H1 (cell line): ENCODE measurements around the gene SNX27. TPM values are rescaled to one million over a fixed set of nuclear protein-coding genes. Genes with fewer than 3 reads are reported as not detected.

Source experiments
- CTCF ChIA-PET: fragments of 300-600 bp; sonication (Branson Sonifier 250); formaldehyde crosslinking; loops from one replicate; lab custom pipeline; 2021; ENCODE audit not compliant: partially characterized antibody; lab: Charles Lee
- POLR2A ChIA-PET: fragments of 300-600 bp; sonication (Branson Sonifier 250); formaldehyde crosslinking; loops from one replicate; lab custom pipeline; 2021; ENCODE audit warnings: inconsistent platforms; ENCODE audit not compliant: partially characterized antibody; lab: Charles Lee
- DNase-seq, 2 experiments: peaks; one replicate each; pipeline versions ENCODE4 v3.0.0 to v3.0.0-alpha.2; 2010 to 2022; ENCODE audit warnings: low spot score in 2 of 2, low read depth in 1 of 2, mixed read lengths in 1 of 2
- FAIRE-seq: peaks from 2 replicates; lab custom pipeline; 2011; peaks lifted over from hg19 to GRCh38; lab: Jason Lieb, UNC
- H2AFZ ChIP-seq: 2 replicates; pipeline ENCODE4 v1.8.1; 2012; ENCODE audit warnings: low read length, inconsistent platforms
- H2AK5ac ChIP-seq: 2 replicates; pipeline ENCODE4 v1.6.1; 2013; ENCODE audit warnings: low read depth, low read length
- H2BK120ac ChIP-seq: replicated peaks from 2 replicates; pipeline ENCODE3; 2013; ENCODE audit warnings: low read depth, low read length, inconsistent platforms
- H2BK12ac ChIP-seq: 2 replicates; pipeline ENCODE4 v1.6.1; 2013; ENCODE audit warnings: low read depth, low read length
- H2BK15ac ChIP-seq: 2 replicates; pipeline ENCODE4 v1.6.1; 2013; ENCODE audit warnings: low read length
- H2BK20ac ChIP-seq: 2 replicates; pipeline ENCODE4 v1.6.1; 2013; ENCODE audit warnings: low read length
- H2BK5ac ChIP-seq: 2 replicates; pipeline ENCODE4 v1.6.1; 2013; ENCODE audit warnings: low read depth, low read length
- H3K14ac ChIP-seq: 2 replicates; pipeline ENCODE4 v1.6.1; 2013; ENCODE audit warnings: inconsistent platforms; ENCODE audit not compliant: insufficient read length
- H3K18ac ChIP-seq: 2 replicates; pipeline ENCODE4 v1.6.1; 2013; ENCODE audit warnings: low read length; ENCODE audit errors: extremely low read depth
- H3K23ac ChIP-seq: 2 replicates; pipeline ENCODE4 v1.6.1; 2013; ENCODE audit warnings: inconsistent platforms; ENCODE audit not compliant: insufficient read length
- H3K23me2 ChIP-seq: 2 replicates; pipeline ENCODE4 v1.6.1; 2013; ENCODE audit warnings: low read depth, low read length
- H3K27ac ChIP-seq: 2 replicates; pipeline ENCODE4 v1.6.1; 2011; ENCODE audit warnings: low read depth, low read length, inconsistent platforms
- H3K27me3 ChIP-seq, 4 experiments: replicated peaks in 1 of 4; 1 replicate in 1 of 4; 2 replicates in 3 of 4; pipeline versions ENCODE4 v1.6.1 to v1.8.1; 2011 to 2013; ENCODE audit warnings: low read length in 3 of 4, mild to moderate bottlenecking in 3 of 4, inconsistent platforms in 2 of 4, mixed read lengths in 2 of 4, moderate library complexity in 1 of 4; ENCODE audit not compliant: control insufficient read depth in 3 of 4, insufficient read depth in 3 of 4; ENCODE audit errors: extremely low read depth in 1 of 4
- H3K36me3 ChIP-seq, 4 experiments: 2 replicates each; pipeline versions ENCODE4 v1.6.1 to v1.8.1; 2011 to 2013; ENCODE audit warnings: mild to moderate bottlenecking in 4 of 4, low read length in 3 of 4, moderate library complexity in 2 of 4, control low read depth in 1 of 4, inconsistent platforms in 1 of 4; ENCODE audit not compliant: insufficient read depth in 4 of 4, control insufficient read depth in 2 of 4
- H3K4ac ChIP-seq: replicated peaks from 2 replicates; pipeline ENCODE3; 2013; ENCODE audit warnings: low read length, low read depth, mixed read lengths, inconsistent platforms; ENCODE audit not compliant: insufficient read length
- H3K4me1 ChIP-seq, 4 experiments: replicated peaks in 1 of 4; 1 replicate in 1 of 4; 2 replicates in 3 of 4; pipeline versions ENCODE4 v1.6.1 to v1.8.1; 2011 to 2013; ENCODE audit warnings: low read length in 3 of 4, inconsistent platforms in 2 of 4, mixed read lengths in 1 of 4; ENCODE audit not compliant: insufficient read depth in 4 of 4, control insufficient read depth in 3 of 4
- H3K4me2 ChIP-seq, 2 experiments: 2 replicates each; pipeline versions ENCODE4 v1.6.1 to v1.8.1; 2011 to 2013; ENCODE audit warnings: low read depth in 2 of 2, low read length in 2 of 2, control low read depth in 1 of 2, inconsistent platforms in 1 of 2, mild to moderate bottlenecking in 1 of 2; ENCODE audit not compliant: insufficient read depth in 1 of 2
- H3K4me3 ChIP-seq, 4 experiments: fragments of 200-600, 300-600 bp in 1 of 4; sonication (generic), shearing (Covaris generic), sonication (Bioruptor Twin) in 1 of 4; 2 replicates each; pipeline versions ENCODE4 v1.5.1 to v1.8.1; 2011 to 2016; ENCODE audit warnings: low read length in 4 of 4, low read depth in 3 of 4, control low read depth in 2 of 4, inconsistent platforms in 2 of 4, mild to moderate bottlenecking in 2 of 4, mixed read lengths in 1 of 4, moderate library complexity in 1 of 4; ENCODE audit not compliant: insufficient read depth in 2 of 4; ENCODE audit errors: extremely low read depth in 1 of 4
- H3K56ac ChIP-seq: replicated peaks from 2 replicates; pipeline ENCODE3; 2013; ENCODE audit warnings: low read depth, mild to moderate bottlenecking, mixed read lengths, low read length, inconsistent platforms; ENCODE audit not compliant: insufficient read length
- H3K79me1 ChIP-seq: 2 replicates; pipeline ENCODE4 v1.6.1; 2013; ENCODE audit warnings: low read depth, low read length, control low read depth
- H3K79me2 ChIP-seq, 2 experiments: 2 replicates each; pipeline versions ENCODE4 v1.6.1 to v1.8.1; 2012 to 2013; ENCODE audit warnings: low read length in 2 of 2, mild to moderate bottlenecking in 2 of 2, inconsistent platforms in 1 of 2; ENCODE audit not compliant: insufficient read depth in 2 of 2, control insufficient read depth in 1 of 2
- H3K9ac ChIP-seq, 4 experiments: replicated peaks in 1 of 4; 1 replicate in 1 of 4; 2 replicates in 3 of 4; pipeline versions ENCODE4 v1.6.1 to v1.8.1; 2011 to 2013; ENCODE audit warnings: low read depth in 3 of 4, low read length in 3 of 4, control low read depth in 2 of 4, mild to moderate bottlenecking in 2 of 4, moderate library complexity in 2 of 4, inconsistent platforms in 1 of 4; ENCODE audit errors: extremely low read depth in 1 of 4
- H3K9me3 ChIP-seq, 2 experiments: 2 replicates each; pipeline versions ENCODE4 v1.6.1 to v1.8.1; 2012 to 2013; ENCODE audit warnings: mild to moderate bottlenecking in 2 of 2, moderate library complexity in 2 of 2, control low read depth in 1 of 2, inconsistent platforms in 1 of 2, low read depth in 1 of 2, low read length in 1 of 2, mixed read lengths in 1 of 2; ENCODE audit not compliant: insufficient read depth in 2 of 2
- H4K20me1 ChIP-seq, 2 experiments: replicated peaks in 1 of 2; 2 replicates each; pipeline versions ENCODE3 to v1.8.1; 2011 to 2013; ENCODE audit warnings: inconsistent platforms in 2 of 2, low read length in 2 of 2, mild to moderate bottlenecking in 1 of 2; ENCODE audit not compliant: insufficient read depth in 2 of 2, control insufficient read depth in 1 of 2
- H4K5ac ChIP-seq: 2 replicates; pipeline ENCODE4 v1.6.1; 2013; ENCODE audit warnings: low read length, low read depth, mixed read lengths, inconsistent platforms; ENCODE audit not compliant: insufficient read length
- H4K8ac ChIP-seq: 2 replicates; pipeline ENCODE4 v1.8.0; 2013; ENCODE audit warnings: mild to moderate bottlenecking, moderate library complexity, low read length, inconsistent platforms; ENCODE audit not compliant: insufficient read depth; ENCODE audit errors: extremely low read depth
- H4K91ac ChIP-seq: replicated peaks from 2 replicates; pipeline ENCODE3; 2013; ENCODE audit warnings: low read length, mixed read lengths, inconsistent platforms; ENCODE audit not compliant: insufficient read length
- CEBPB ChIP-seq: IDR thresholded peaks from 2 replicates; pipeline ENCODE4 v1.6.1; 2012; ENCODE audit warnings: low read depth, low read length
- CHD2 ChIP-seq: IDR thresholded peaks from 2 replicates; pipeline ENCODE4 v1.6.1; 2012; ENCODE audit warnings: low read length, improper control_type of control experiment
- EZH2 ChIP-seq: fragments of 200-600 bp; sonication (generic); IDR thresholded peaks from 2 replicates; pipeline ENCODE4 v1.7.1; 2012; ENCODE audit warnings: low read depth, mild to moderate bottlenecking, moderate library complexity, low read length, inconsistent platforms; ENCODE audit not compliant: severe bottlenecking
- GTF2F1 ChIP-seq: IDR thresholded peaks from 2 replicates; pipeline ENCODE4 v1.6.1; 2012; ENCODE audit warnings: low read depth, low read length, improper control_type of control experiment, borderline replicate concordance
- KDM1A ChIP-seq: fragments of 200-600, 300-600 bp; sonication (generic); IDR thresholded peaks from 2 replicates; pipeline ENCODE4 v1.7.1; 2016; ENCODE audit warnings: mild to moderate bottlenecking, low read length, borderline replicate concordance
- KDM4A ChIP-seq: IDR thresholded peaks from one replicate; pipeline ENCODE4 v1.7.1; 2012; ENCODE audit warnings: low read depth, mild to moderate bottlenecking, moderate library complexity, low read length, inconsistent platforms; ENCODE audit not compliant: severe bottlenecking
- POU5F1 ChIP-seq: IDR thresholded peaks from 2 replicates; pipeline ENCODE4 v1.6.1; 2011; ENCODE audit warnings: low read depth, mild to moderate bottlenecking, low read length, moderate library complexity
- RAD21 ChIP-seq, 2 experiments: IDR thresholded peaks in 1 of 2; conservative IDR thresholded peaks in 1 of 2; 2 replicates each; pipeline ENCODE4 v1.6.1; 2011; ENCODE audit warnings: low read depth in 2 of 2, low read length in 2 of 2, improper control_type of control experiment in 1 of 2, inconsistent platforms in 1 of 2, mild to moderate bottlenecking in 1 of 2, moderate library complexity in 1 of 2
- SAP30 ChIP-seq: fragments of 300-600 bp; sonication (generic); IDR thresholded peaks from 2 replicates; pipeline ENCODE4 v1.7.1; 2012; ENCODE audit warnings: low read length, moderate library complexity, mild to moderate bottlenecking, inconsistent platforms; ENCODE audit not compliant: insufficient read depth, insufficient replicate concordance
- SIN3A ChIP-seq, 2 experiments: IDR thresholded peaks in 1 of 2; conservative IDR thresholded peaks in 1 of 2; 2 replicates each; pipeline ENCODE4 v1.6.1; 2011 to 2012; ENCODE audit warnings: low read length in 2 of 2, improper control_type of control experiment in 1 of 2, low read depth in 1 of 2, mild to moderate bottlenecking in 1 of 2
- SP1 ChIP-seq: IDR thresholded peaks from 2 replicates; pipeline ENCODE4 v1.6.1; 2011; ENCODE audit warnings: low read depth, low read length
- TCF12 ChIP-seq: IDR thresholded peaks from 2 replicates; pipeline ENCODE4 v1.6.1; 2011; ENCODE audit warnings: low read depth, mild to moderate bottlenecking, low read length
- TEAD4 ChIP-seq: IDR thresholded peaks from 2 replicates; pipeline ENCODE4 v1.6.1; 2012; ENCODE audit warnings: low read depth, low read length, inconsistent platforms, mixed read lengths
- ZNF274 ChIP-seq: IDR thresholded peaks from 2 replicates; pipeline ENCODE4 v1.7.0; 2012; ENCODE audit warnings: low read length, borderline replicate concordance; ENCODE audit errors: extremely low read depth
- WGBS, 2 experiments: shearing (Covaris generic) in 1 of 2; methylation state at CpG; one replicate each; pipeline versions ENCODE4 v1.1.6 to v1.1.7; 2013 to 2015; ENCODE audit warnings: low lambda C conversion rate in 2 of 2, mixed read lengths in 2 of 2, inconsistent platforms in 1 of 2, low coverage in 1 of 2, missing lambda C conversion rate in 1 of 2; ENCODE audit not compliant: insufficient replicate concordance in 2 of 2, insufficient coverage in 1 of 2, insufficient read length in 1 of 2; ENCODE audit errors: extremely low coverage in 1 of 2, missing lambda C conversion rate in 1 of 2; 5-methylcytosine and 5-hydroxymethylcytosine counted together
- polyA plus RNA-seq, 7 experiments: library from polyadenylated mRNA; depleted of rRNA in 3 of 7; stranded (reverse) in 5 of 7; unstranded in 2 of 7; fragments of >200 nt in 5 of 7; fragments of 200-250 nt in 2 of 7; gene quantifications; 1 replicate in 5 of 7; 2 replicates in 1 of 7; 4 replicates in 1 of 7; pipeline versions ENCODE4 v1.2.1 to v1.2.3, GENCODE V29; 2011 to 2013; ENCODE audit warnings: missing spikeins in 2 of 7, mixed read lengths in 2 of 7
- total RNA-seq: library from RNA; stranded (reverse); fragmentation: NEBNext Ultra II Directional; extraction: Animal tissue kit (Norgen Biotek cat#: 25700); gene quantifications from 2 replicates; pipeline ENCODE4 v1.2.1, GENCODE V29; 2021

The SNX27 gene
- total and polyA plus RNA-seq, 2 of the 8 experiments (the other 6 are each of a cell fraction or from before 2014, with no cell fraction given), result 23.4 to 65.4 TPM

- H3K4me1 ChIP-seq, result peaks cover 0 to 2% (median 0%) of the 10 kb centered on the region in 4 experiments; a peak in 1 of 7 replicates
- no peak overlapping the region for H3K27ac ChIP-seq
- H2AK5ac ChIP-seq, result no peak overlapping the region
- no peak overlapping the region for H3K4me3 ChIP-seq
- no peak overlapping the region for H2AFZ ChIP-seq
- no peak overlapping the region for H2BK5ac ChIP-seq
- WGBS, 2 experiments, result 62% methylated on average over 1 of the region's 1 CpG; no CpG with 5 or more reads in 1 of the 2 experiments
- ChIA-PET POLR2A (interaction anchor here (1.0 to 1.4 kb wide), 4 partner anchors 37 to 55 kb away, joined by 3 to 5 read pairs (median 4); no protein-coding TSS in a partner anchor), CTCF (interaction anchor here (1.6 kb wide), 1 partner anchor 8 kb away, joined by 5 read pairs; no protein-coding TSS in a partner anchor)
- no peak for DNase-seq
- H2BK20ac ChIP-seq, result no peak overlapping the region
- H3K14ac ChIP-seq, result no peak overlapping the region
- no peaks in the 10 kb centered on the region for H3K79me1 ChIP-seq
- H3K56ac ChIP-seq, result no peak overlapping the region
- no peak overlapping the region for H3K23ac ChIP-seq
- H4K91ac ChIP-seq, result no peak overlapping the region
- H4K5ac ChIP-seq, result no peak overlapping the region
- H3K9ac ChIP-seq, result no peak overlapping the region
- no peak overlapping the region for H2BK120ac ChIP-seq
- H3K9me3 ChIP-seq, result no peaks in the 10 kb centered on the region
- FAIRE-seq, result no peak
- no peak overlapping the region for H3K18ac ChIP-seq
- H4K20me1 ChIP-seq, result no peaks in the 10 kb centered on the region
- no peaks in the 10 kb centered on the region for H3K27me3 ChIP-seq
- no peak overlapping the region for H2BK15ac ChIP-seq
- no peak overlapping the region for H3K4ac ChIP-seq
- no peak overlapping the region for H3K4me2 ChIP-seq
- no peaks in the 10 kb centered on the region for H3K23me2 ChIP-seq
- H3K36me3 ChIP-seq, result peaks cover 0 to 7% (median 2%) of the 10 kb centered on the region in 4 experiments; a peak in 2 of 8 replicates
- H4K8ac ChIP-seq, result no peak overlapping the region
- no peaks in the 10 kb centered on the region for H3K79me2 ChIP-seq
- H2BK12ac ChIP-seq, result no peak overlapping the region
- TF ChIP-seq CHD2 (no peak), SIN3A (conservative IDR thresholded peaks at IDR 0.05 in 1 of 2, IDR thresholded peaks at IDR 0.05 in 1 of 2; ENCODE audit: low read depth in 1 of 2, low read length in 2 of 2) (no peak), KDM1A (no peak), KDM4A (no peak), RAD21 (IDR thresholded peaks at IDR 0.05 in 1 of 2, conservative IDR thresholded peaks at IDR 0.05 in 1 of 2; ENCODE audit: low read depth in 2 of 2, low read length in 2 of 2) (no peak), POU5F1 (no peak), TEAD4 (no peak), GTF2F1 (no peak), TCF12 (no peak), ZNF274 (no peak), SP1 (no peak), SAP30 (no peak), CEBPB (no peak), EZH2 (no peak)
Measured at GRCh38 chr1:151585622-151586021, 26.2 kb upstream of the SNX27 start.
